Hepatic stellate cell (primary cell): ENCODE results near the gene CSNK1G1.
"Not testable (repeated sequence)": the region's sequence is repeated elsewhere in the genome, so short reads cannot be mapped to it uniquely, and the experiment has no call there.

Source experiments
- DNase-seq: peaks from one replicate; pipeline ENCODE4 v3.0.0; 2011; ENCODE audit warnings: low spot score

Gene CSNK1G1

GRCh38 chr15:64287953-64288352 is 68.0 kb downstream of the CSNK1G1 start:
- DNase-seq = no peak

- no peak for DNase-seq
Observed at GRCh38 chr15:64286473-64286872, 69.5 kb downstream of the CSNK1G1 start.

GRCh38 chr15:64285871-64286270 is 70.1 kb downstream of the CSNK1G1 start:
- DNase-seq = no peak

- DNase-seq = no peak
Observed at GRCh38 chr15:64285150-64285549, 70.8 kb downstream of the CSNK1G1 start.

GRCh38 chr15:64284042-64284441 is 71.9 kb downstream of the CSNK1G1 start:
- peak; percentile 8 for DNase-seq

- DNase-seq = no peak
Observed at GRCh38 chr15:64282701-64283100, 73.3 kb downstream of the CSNK1G1 start.

- no peak for DNase-seq
Observed at GRCh38 chr15:64279131-64279530, 76.8 kb downstream of the CSNK1G1 start.

GRCh38 chr15:64275934-64276333 is 80.0 kb downstream of the CSNK1G1 start:
- no peak for DNase-seq

GRCh38 chr15:64274341-64274950 is 81.5 kb downstream of the CSNK1G1 start:
- DNase-seq = no peak

GRCh38 chr15:64267331-64267973 is 88.5 kb downstream of the CSNK1G1 start:
- DNase-seq = no peak

- not testable (repeated sequence) for DNase-seq
Observed at GRCh38 chr15:64265188-64265587, 90.8 kb downstream of the CSNK1G1 start.

GRCh38 chr15:64264502-64264901 is 91.5 kb downstream of the CSNK1G1 start:
- DNase-seq = no peak

GRCh38 chr15:64263567-64263966 is 92.4 kb downstream of the CSNK1G1 start:
- DNase-seq = no peak

- no peak for DNase-seq
Observed at GRCh38 chr15:64256051-64256450, 99.9 kb downstream of the CSNK1G1 start.

- no peak for DNase-seq
Observed at GRCh38 chr15:64251658-64252057, 104.3 kb downstream of the CSNK1G1 start.

GRCh38 chr15:64251121-64251520 is 104.9 kb downstream of the CSNK1G1 start:
- no peak for DNase-seq

- no peak for DNase-seq
Observed at GRCh38 chr15:64249883-64250575, 105.9 kb downstream of the CSNK1G1 start.

GRCh38 chr15:64249406-64249805 is 106.6 kb downstream of the CSNK1G1 start:
- no peak for DNase-seq

- DNase-seq = peak; percentile 53
Observed at GRCh38 chr15:64247906-64248541, 107.9 kb downstream of the CSNK1G1 start.

- no peak for DNase-seq
Observed at GRCh38 chr15:64247535-64247905, 108.5 kb downstream of the CSNK1G1 start.

- DNase-seq = peak; percentile 40
Observed at GRCh38 chr15:64246364-64247189, 109.4 kb downstream of the CSNK1G1 start.

- no peak for DNase-seq
Observed at GRCh38 chr15:64245405-64245804, 110.6 kb downstream of the CSNK1G1 start.
